HepG2 (cell line): ENCODE data around the gene DYNC1LI1. TPM values are rescaled to one million over a fixed set of nuclear protein-coding genes. Genes with fewer than 3 reads are reported as not detected.
A peak's percentile ranks its signal among the peaks of the same experiment; 100 is the strongest.

ENCODE experiments used
- AGO1 ChIP-seq: fragments of 200-400 bp; formaldehyde crosslinking; IDR thresholded peaks from 2 replicates; pipeline ENCODE4 v1.6.1; 2017; ENCODE audit warnings: mild to moderate bottlenecking, low read depth, low read length, moderate library complexity; ENCODE audit not compliant: poor library complexity, severe bottlenecking
- ARNT ChIP-seq: fragments of 450-650 bp; IDR thresholded peaks from 2 replicates; pipeline ENCODE4 v1.6.1; 2017
- FOXA1 ChIP-seq, 2 experiments: fragments of 450-650 bp in 1 of 2; sonication (generic) in 1 of 2; formaldehyde crosslinking in 1 of 2; IDR thresholded peaks; 2 replicates each; pipeline versions ENCODE4 v1.4.0 to v1.6.1; 2016 to 2020; ENCODE audit warnings: missing genetic modification reagents in 1 of 2
- IKZF4 ChIP-seq: sonication (generic); formaldehyde crosslinking; IDR thresholded peaks from 2 replicates; pipeline ENCODE4 v1.5.1; 2020; ENCODE audit warnings: borderline replicate concordance, mild to moderate bottlenecking, low read depth, missing genetic modification reagents; ENCODE audit errors: not compliant biosample characterization
- PCBP2 ChIP-seq: fragments of 200-400 bp; formaldehyde crosslinking; optimal IDR thresholded peaks from 2 replicates; pipeline ENCODE3; 2018; ENCODE audit warnings: low read length, low read depth; ENCODE audit not compliant: poor library complexity, severe bottlenecking
- RAD21 ChIP-seq: fragments of 450-650 bp; formaldehyde crosslinking; IDR thresholded peaks from 2 replicates; pipeline ENCODE4 v1.5.0; 2020; ENCODE audit warnings: mild to moderate bottlenecking
- ZNF143 ChIP-seq: sonication (generic); formaldehyde crosslinking; IDR thresholded peaks from 2 replicates; pipeline ENCODE4 v1.4.0; 2020; ENCODE audit warnings: missing genetic modification reagents
- ZNF335 ChIP-seq: sonication (generic); formaldehyde crosslinking; IDR thresholded peaks from 2 replicates; pipeline ENCODE4 v1.4.0; 2020; ENCODE audit warnings: missing genetic modification reagents
- ZNF607 ChIP-seq: sonication (generic); formaldehyde crosslinking; IDR thresholded peaks from 2 replicates; pipeline ENCODE4 v1.5.1; 2020; ENCODE audit warnings: missing genetic modification reagents, mild to moderate bottlenecking, borderline replicate concordance
- ZSCAN31 ChIP-seq: sonication (generic); formaldehyde crosslinking; IDR thresholded peaks from 2 replicates; pipeline ENCODE4 v1.5.0; 2020; ENCODE audit warnings: low read depth, mild to moderate bottlenecking, missing genetic modification reagents
- polyA plus RNA-seq, 8 experiments: library from polyadenylated mRNA; depleted of rRNA in 3 of 8; stranded (reverse) in 7 of 8; unstranded in 1 of 8; fragments of >200 nt; fragmentation: Illumina TruSeq in 4 of 8; extraction: Trizol in 4 of 8; gene quantifications; 2 replicates each; pipeline versions ENCODE4 v1.2.1 to v1.2.3, GENCODE V29; 2011 to 2016; ENCODE audit warnings: low read depth in 4 of 8, missing spikeins in 1 of 8, mixed read lengths in 1 of 8; ENCODE audit not compliant: insufficient read depth in 1 of 8
- total RNA-seq, 5 experiments: library from RNA; depleted of rRNA; stranded (reverse); fragments of >200 nt; fragmentation: Illumina TruSeq; extraction: Trizol; gene quantifications; 2 replicates each; pipeline ENCODE4 v1.2.3, GENCODE V29; 2016; ENCODE audit warnings: low read depth in 1 of 5
- TF ChIP-seq, protein P1 (sequence below): sonication (generic); formaldehyde crosslinking; IDR thresholded peaks from 2 replicates; pipeline ENCODE4 v1.5.0; 2020; ENCODE audit warnings: missing genetic modification reagents
- TF ChIP-seq, protein P2 (sequence below): sonication (generic); formaldehyde crosslinking; IDR thresholded peaks from 2 replicates; pipeline ENCODE4 v1.5.1; 2020; ENCODE audit warnings: mild to moderate bottlenecking, missing genetic modification reagents, moderate library complexity
- TF ChIP-seq, protein P3 (sequence below): sonication (generic); formaldehyde crosslinking; IDR thresholded peaks from 2 replicates; pipeline ENCODE4 v1.4.0; 2020; ENCODE audit warnings: missing genetic modification reagents
- TF ChIP-seq, protein P4 (sequence below): sonication (generic); formaldehyde crosslinking; IDR thresholded peaks from 2 replicates; pipeline ENCODE4 v1.8.1; 2022; ENCODE audit warnings: low read depth, mild to moderate bottlenecking, missing genetic modification reagents

Gene DYNC1LI1
- total and polyA plus RNA-seq, 2 of the 13 experiments (the other 11 are each of a cell fraction or from before 2014, with no cell fraction given), result 13.4 to 37.1 TPM

DNA sequence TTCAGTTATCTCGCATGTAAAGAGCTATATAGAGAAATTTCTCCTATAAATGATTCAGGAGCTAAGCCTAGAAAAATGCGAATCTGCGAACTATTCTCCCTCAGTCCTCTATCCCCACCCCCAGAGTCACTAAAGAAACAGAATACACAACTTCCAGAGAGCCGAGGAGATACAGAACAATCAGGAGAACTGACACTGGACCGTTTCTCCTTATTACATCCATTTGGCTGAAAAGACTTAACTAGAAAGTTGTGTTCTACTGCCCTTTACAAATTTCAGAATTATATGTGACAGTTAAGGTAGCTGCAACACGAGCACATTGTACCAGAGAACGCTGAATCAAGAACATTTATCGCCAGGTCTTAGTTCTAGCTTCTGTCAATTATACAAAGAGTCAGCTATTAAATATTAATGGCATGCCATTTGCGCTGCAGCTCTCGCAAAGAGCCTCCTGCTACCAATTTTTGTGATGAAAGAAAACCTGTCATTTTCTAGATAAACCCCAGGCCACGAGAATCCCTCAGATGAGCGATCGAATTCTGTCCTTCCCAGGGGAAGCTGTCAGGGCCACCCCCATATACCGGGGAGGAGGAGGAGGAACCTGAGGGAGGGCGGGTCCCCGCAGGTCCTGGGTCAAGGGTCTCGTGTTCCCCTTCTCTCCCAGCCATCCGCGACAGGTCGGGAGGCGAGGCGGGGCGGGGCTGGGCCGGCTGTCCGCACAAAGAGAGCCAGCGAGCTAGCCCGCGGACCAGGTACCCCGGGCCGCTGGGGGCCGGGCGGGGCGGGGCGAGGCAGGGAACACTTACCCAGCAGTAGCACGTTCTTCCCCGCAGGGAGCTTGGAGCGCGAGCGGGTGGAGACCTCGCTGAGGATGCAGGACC lies 878 bp downstream of the DYNC1LI1 start (continued):
- 0 out of 2 replicates have a peak, but pooled peaks have one; percentile 13 for TF ChIP-seq ZNF607 (CRISPR knock-in tag)
- no peak for TF ChIP-seq ARNT
- TF ChIP-seq, protein P1, sequence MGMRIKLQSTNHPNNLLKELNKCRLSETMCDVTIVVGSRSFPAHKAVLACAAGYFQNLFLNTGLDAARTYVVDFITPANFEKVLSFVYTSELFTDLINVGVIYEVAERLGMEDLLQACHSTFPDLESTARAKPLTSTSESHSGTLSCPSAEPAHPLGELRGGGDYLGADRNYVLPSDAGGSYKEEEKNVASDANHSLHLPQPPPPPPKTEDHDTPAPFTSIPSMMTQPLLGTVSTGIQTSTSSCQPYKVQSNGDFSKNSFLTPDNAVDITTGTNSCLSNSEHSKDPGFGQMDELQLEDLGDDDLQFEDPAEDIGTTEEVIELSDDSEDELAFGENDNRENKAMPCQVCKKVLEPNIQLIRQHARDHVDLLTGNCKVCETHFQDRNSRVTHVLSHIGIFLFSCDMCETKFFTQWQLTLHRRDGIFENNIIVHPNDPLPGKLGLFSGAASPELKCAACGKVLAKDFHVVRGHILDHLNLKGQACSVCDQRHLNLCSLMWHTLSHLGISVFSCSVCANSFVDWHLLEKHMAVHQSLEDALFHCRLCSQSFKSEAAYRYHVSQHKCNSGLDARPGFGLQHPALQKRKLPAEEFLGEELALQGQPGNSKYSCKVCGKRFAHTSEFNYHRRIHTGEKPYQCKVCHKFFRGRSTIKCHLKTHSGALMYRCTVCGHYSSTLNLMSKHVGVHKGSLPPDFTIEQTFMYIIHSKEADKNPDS (CRISPR knock-in tag), result no peak
- TF ChIP-seq, protein P2, sequence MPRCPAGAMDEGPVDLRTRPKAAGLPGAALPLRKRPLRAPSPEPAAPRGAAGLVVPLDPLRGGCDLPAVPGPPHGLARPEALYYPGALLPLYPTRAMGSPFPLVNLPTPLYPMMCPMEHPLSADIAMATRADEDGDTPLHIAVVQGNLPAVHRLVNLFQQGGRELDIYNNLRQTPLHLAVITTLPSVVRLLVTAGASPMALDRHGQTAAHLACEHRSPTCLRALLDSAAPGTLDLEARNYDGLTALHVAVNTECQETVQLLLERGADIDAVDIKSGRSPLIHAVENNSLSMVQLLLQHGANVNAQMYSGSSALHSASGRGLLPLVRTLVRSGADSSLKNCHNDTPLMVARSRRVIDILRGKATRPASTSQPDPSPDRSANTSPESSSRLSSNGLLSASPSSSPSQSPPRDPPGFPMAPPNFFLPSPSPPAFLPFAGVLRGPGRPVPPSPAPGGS (CRISPR knock-in tag), result no peak
- no peak for TF ChIP-seq FOXA1 (IDR thresholded peaks at IDR 0.05)
- TF ChIP-seq FOXA1 (CRISPR knock-in tag; IDR thresholded peaks at IDR 0.05), result no peak
- TF ChIP-seq, protein P3, sequence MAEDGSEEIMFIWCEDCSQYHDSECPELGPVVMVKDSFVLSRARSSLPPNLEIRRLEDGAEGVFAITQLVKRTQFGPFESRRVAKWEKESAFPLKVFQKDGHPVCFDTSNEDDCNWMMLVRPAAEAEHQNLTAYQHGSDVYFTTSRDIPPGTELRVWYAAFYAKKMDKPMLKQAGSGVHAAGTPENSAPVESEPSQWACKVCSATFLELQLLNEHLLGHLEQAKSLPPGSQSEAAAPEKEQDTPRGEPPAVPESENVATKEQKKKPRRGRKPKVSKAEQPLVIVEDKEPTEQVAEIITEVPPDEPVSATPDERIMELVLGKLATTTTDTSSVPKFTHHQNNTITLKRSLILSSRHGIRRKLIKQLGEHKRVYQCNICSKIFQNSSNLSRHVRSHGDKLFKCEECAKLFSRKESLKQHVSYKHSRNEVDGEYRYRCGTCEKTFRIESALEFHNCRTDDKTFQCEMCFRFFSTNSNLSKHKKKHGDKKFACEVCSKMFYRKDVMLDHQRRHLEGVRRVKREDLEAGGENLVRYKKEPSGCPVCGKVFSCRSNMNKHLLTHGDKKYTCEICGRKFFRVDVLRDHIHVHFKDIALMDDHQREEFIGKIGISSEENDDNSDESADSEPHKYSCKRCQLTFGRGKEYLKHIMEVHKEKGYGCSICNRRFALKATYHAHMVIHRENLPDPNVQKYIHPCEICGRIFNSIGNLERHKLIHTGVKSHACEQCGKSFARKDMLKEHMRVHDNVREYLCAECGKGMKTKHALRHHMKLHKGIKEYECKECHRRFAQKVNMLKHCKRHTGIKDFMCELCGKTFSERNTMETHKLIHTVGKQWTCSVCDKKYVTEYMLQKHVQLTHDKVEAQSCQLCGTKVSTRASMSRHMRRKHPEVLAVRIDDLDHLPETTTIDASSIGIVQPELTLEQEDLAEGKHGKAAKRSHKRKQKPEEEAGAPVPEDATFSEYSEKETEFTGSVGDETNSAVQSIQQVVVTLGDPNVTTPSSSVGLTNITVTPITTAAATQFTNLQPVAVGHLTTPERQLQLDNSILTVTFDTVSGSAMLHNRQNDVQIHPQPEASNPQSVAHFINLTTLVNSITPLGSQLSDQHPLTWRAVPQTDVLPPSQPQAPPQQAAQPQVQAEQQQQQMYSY (CRISPR knock-in tag), result 0 out of 2 replicates have a peak, but pooled peaks have one; percentile 8
- no peak for TF ChIP-seq ZNF143 (CRISPR knock-in tag)
- TF ChIP-seq IKZF4 (CRISPR knock-in tag), result no peak
- TF ChIP-seq PCBP2, result no peak
- TF ChIP-seq ZSCAN31 (CRISPR knock-in tag), result no peak
- no peak for TF ChIP-seq ZNF335 (CRISPR knock-in tag)
- TF ChIP-seq AGO1, result no peak
- no peak for TF ChIP-seq RAD21 (CRISPR knock-in tag)
- TF ChIP-seq, protein P4, sequence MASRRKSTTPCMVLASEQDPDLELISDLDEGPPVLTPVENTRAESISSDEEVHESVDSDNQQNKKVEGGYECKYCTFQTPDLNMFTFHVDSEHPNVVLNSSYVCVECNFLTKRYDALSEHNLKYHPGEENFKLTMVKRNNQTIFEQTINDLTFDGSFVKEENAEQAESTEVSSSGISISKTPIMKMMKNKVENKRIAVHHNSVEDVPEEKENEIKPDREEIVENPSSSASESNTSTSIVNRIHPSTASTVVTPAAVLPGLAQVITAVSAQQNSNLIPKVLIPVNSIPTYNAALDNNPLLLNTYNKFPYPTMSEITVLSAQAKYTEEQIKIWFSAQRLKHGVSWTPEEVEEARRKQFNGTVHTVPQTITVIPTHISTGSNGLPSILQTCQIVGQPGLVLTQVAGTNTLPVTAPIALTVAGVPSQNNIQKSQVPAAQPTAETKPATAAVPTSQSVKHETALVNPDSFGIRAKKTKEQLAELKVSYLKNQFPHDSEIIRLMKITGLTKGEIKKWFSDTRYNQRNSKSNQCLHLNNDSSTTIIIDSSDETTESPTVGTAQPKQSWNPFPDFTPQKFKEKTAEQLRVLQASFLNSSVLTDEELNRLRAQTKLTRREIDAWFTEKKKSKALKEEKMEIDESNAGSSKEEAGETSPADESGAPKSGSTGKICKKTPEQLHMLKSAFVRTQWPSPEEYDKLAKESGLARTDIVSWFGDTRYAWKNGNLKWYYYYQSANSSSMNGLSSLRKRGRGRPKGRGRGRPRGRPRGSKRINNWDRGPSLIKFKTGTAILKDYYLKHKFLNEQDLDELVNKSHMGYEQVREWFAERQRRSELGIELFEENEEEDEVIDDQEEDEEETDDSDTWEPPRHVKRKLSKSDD, result no peak
